Vagina (tissue), 2 donors: ENCODE results near the gene MX2.

ENCODE experiments used
- CTCF ChIP-seq, 3 experiments: fragments of 450-650 bp in 2 of 3; fragments of 200-600 bp in 1 of 3; sonication (generic) in 1 of 3; IDR thresholded peaks; one replicate each; pipeline ENCODE4 v1.5.1; 2017 to 2019; ENCODE audit warnings: antibody characterized with exemption in 3 of 3, mild to moderate bottlenecking in 2 of 3, moderate library complexity in 2 of 3
- POLR2AphosphoS5 ChIP-seq, 2 donors: sonication (generic); formaldehyde crosslinking; IDR thresholded peaks; one replicate each; pipeline ENCODE4 v1.9.0; 2017; ENCODE audit warnings: antibody characterized with exemption in 2 of 2, mild to moderate bottlenecking in 2 of 2, low read depth in 1 of 2; ENCODE audit not compliant: insufficient read depth in 1 of 2

GRCh38 chr21:41402796-41403195 lies 41.0 kb downstream of the MX2 start:
- TF ChIP-seq CTCF (IDR thresholded peaks at IDR 0.05) (no peak), POLR2AphosphoS5 (IDR thresholded peaks at IDR 0.05; ENCODE audit: insufficient read depth in 1 of 2, low read depth in 1 of 2) (no peak)
